ENCODE measurements around the gene CACNA1G.

Gene CACNA1G

DNA sequence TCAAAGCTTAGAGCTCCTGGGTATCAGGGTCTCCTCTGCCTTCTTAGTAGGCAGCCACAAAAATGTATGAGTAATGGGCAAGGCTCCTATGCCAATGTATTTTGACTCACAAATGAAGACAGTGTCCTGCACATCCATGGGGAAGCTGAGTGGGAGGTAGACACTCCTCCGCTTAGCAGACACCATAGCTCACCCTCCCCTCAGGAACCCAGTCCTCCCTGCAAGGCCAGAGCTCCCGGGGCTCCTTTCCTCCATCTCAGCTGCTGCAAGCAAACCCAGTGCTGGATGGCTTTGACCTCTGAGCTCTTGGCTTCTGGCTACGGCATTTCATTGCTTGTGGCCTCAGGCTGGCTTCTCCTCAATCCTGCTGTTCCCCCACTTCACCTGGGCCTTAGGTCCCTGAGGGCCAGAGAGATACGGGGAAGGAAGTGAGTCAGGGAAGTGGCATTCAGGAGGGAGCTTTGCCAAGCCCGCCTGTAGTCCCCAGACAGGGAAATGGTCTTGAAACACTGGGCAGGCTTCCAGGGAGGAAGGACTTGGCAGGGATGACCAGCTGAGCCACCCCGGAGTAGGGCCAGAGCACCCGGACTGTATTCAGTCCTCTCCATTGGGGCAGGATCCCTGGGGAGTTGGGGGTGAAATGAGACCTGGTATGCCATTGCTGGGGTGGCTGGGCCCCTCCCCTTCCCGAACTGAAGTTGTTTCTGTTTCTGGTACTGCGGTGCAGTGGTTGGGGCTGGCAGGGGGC, 78.6 kb downstream of the CACNA1G start:
- in situ Hi-C loops (cut with MboI; ENCODE audit: low sequenced_read_pairs, unreplicated experiment): no loop called here
- no peak for TF ChIP-seq CTCF (IDR thresholded peaks at IDR 0.05; ENCODE audit: borderline replicate concordance, control extremely low read depth, extremely low read depth, insufficient read depth, missing control alignments)
- no peak for DNase-seq (ENCODE audit: low spot score)

- no peak for TF ChIP-seq CTCF (IDR thresholded peaks at IDR 0.05; ENCODE audit: borderline replicate concordance, control extremely low read depth, extremely low read depth, insufficient read depth, missing control alignments)
- in situ Hi-C loops (cut with MboI; ENCODE audit: low sequenced_read_pairs, unreplicated experiment): no loop called here
- DNase-seq (ENCODE audit: low spot score): no peak
These were observed 80.3 kb downstream of the CACNA1G start for GRCh38 chr17:50640686-50641351.

GRCh38 chr17:50641357-50641756, 80.8 kb downstream of the CACNA1G start:
- DNase-seq (ENCODE audit: low spot score): no peak
- no peak for TF ChIP-seq CTCF (IDR thresholded peaks at IDR 0.05; ENCODE audit: borderline replicate concordance, control extremely low read depth, extremely low read depth, insufficient read depth, missing control alignments)
- in situ Hi-C loops (cut with MboI; ENCODE audit: low sequenced_read_pairs, unreplicated experiment): no loop called here

GRCh38 chr17:50642071-50642721, 81.7 kb downstream of the CACNA1G start:
- in situ Hi-C loops (cut with MboI; ENCODE audit: low sequenced_read_pairs, unreplicated experiment): no loop called here
- no peak for DNase-seq (ENCODE audit: low spot score)
- no peak for TF ChIP-seq CTCF (IDR thresholded peaks at IDR 0.05; ENCODE audit: borderline replicate concordance, control extremely low read depth, extremely low read depth, insufficient read depth, missing control alignments)

- no peak for TF ChIP-seq CTCF (IDR thresholded peaks at IDR 0.05; ENCODE audit: borderline replicate concordance, control extremely low read depth, extremely low read depth, insufficient read depth, missing control alignments)
- no peak for DNase-seq (ENCODE audit: low spot score)
- in situ Hi-C loops (cut with MboI; ENCODE audit: low sequenced_read_pairs, unreplicated experiment): no loop called here
These were observed 82.5 kb downstream of the CACNA1G start for GRCh38 chr17:50642722-50643656.
